Uterus (tissue), 4 donors: ENCODE data around the gene ASMTL. TPM values are rescaled to one million over a fixed set of nuclear protein-coding genes. Genes with fewer than 3 reads are reported as not detected.

Experiments
- DNase-seq, 2 donors: peaks; one replicate each; pipeline ENCODE4 v3.0.0-alpha.2; 2019 to 2020
- H3K27ac ChIP-seq, 2 donors: fragments of 200-600 bp; sonication (generic); 1 replicate in 1 of 2; 2 replicates in 1 of 2; pipeline ENCODE4 v1.5.1; 2016 to 2018
- H3K27me3 ChIP-seq, 2 donors: fragments of 200-600 bp; sonication (generic); one replicate each; pipeline ENCODE4 v1.5.1; 2018 to 2019; ENCODE audit warnings: control low read depth in 1 of 2
- H3K36me3 ChIP-seq, 2 donors: fragments of 200-600 bp; sonication (generic); one replicate each; pipeline ENCODE4 v1.5.1; 2019; ENCODE audit warnings: control low read depth in 1 of 2
- H3K4me1 ChIP-seq, 2 donors: fragments of 200-600 bp; sonication (generic); one replicate each; pipeline ENCODE4 v1.5.1; 2018 to 2019; ENCODE audit warnings: control low read depth in 1 of 2
- H3K4me3 ChIP-seq, 2 donors: fragments of 200-600 bp; sonication (generic); 1 replicate in 1 of 2; 2 replicates in 1 of 2; pipeline ENCODE4 v1.5.1; 2018 to 2019; ENCODE audit warnings: mild to moderate bottlenecking in 1 of 2
- H3K9me3 ChIP-seq, 2 donors: fragments of 200-600 bp; sonication (generic); one replicate each; pipeline ENCODE4 v1.5.1; 2019; ENCODE audit warnings: control low read depth in 1 of 2
- CTCF ChIP-seq, 4 experiments: fragments of 200-600 bp in 2 of 4; fragments of 450-650 bp in 2 of 4; sonication (generic) in 2 of 4; IDR thresholded peaks; one replicate each; pipeline ENCODE4 v1.5.1; 2016 to 2019; ENCODE audit warnings: antibody characterized with exemption in 4 of 4, mild to moderate bottlenecking in 2 of 4, moderate library complexity in 1 of 4
- POLR2A ChIP-seq, 2 donors: fragments of 450-650 bp; IDR thresholded peaks; one replicate each; pipeline ENCODE4 v1.6.1; 2016; ENCODE audit warnings: antibody characterized with exemption in 2 of 2, mild to moderate bottlenecking in 1 of 2, moderate library complexity in 1 of 2
- intact Hi-C: fragments of 100-400 bp; cut with DNase I; formaldehyde crosslinking; loops from one replicate; pipeline ENCODE4 v1.15.1; 2023; ENCODE audit warnings: low total_unique reads
- total RNA-seq, 4 donors: library from RNA; depleted of rRNA in 3 of 4; stranded (reverse); fragments of >200 nt in 3 of 4; gene quantifications; one replicate each; pipeline versions ENCODE4 v1.1.0 to v1.2.4, GENCODE V29; 2014 to 2023
- donor health status: DM: yes; HTN: yes; CAD: no.

ASMTL gene
- total RNA-seq, 4 donors from 2014 or later: 6.4 to 43.5 (median 11.1) TPM

- no peak for DNase-seq
- no peaks in the 10 kb centered on the region for H3K4me1 ChIP-seq
- H3K9me3 ChIP-seq: peaks cover 0 to 8% of the 10 kb centered on the region in 2 donors
- no peaks in the 10 kb centered on the region for H3K27me3 ChIP-seq
- H3K36me3 ChIP-seq: no peaks in the 10 kb centered on the region
- TF ChIP-seq POLR2A (IDR thresholded peaks at IDR 0.05) (no peak), CTCF (IDR thresholded peaks at IDR 0.05) (no peak)
- intact Hi-C loops: no loop called here
- H3K4me3 ChIP-seq: no peak overlapping the region
- H3K27ac ChIP-seq: no peak overlapping the region
These were observed 97.3 kb downstream of the ASMTL start for GRCh38 chrX:1355131-1356046.

GRCh38 chrX:1354036-1355019 is 98.4 kb downstream of the ASMTL start:
- DNase-seq: no peak
- Histone ChIP-seq H3K4me1 (no peaks in the 10 kb centered on the region), H3K27ac (no peak overlapping the region), H3K36me3 (no peaks in the 10 kb centered on the region), H3K9me3 (peaks cover 0 to 8% of the 10 kb centered on the region in 2 donors), H3K4me3 (no peak overlapping the region), H3K27me3 (no peaks in the 10 kb centered on the region)
- TF ChIP-seq CTCF (IDR thresholded peaks at IDR 0.05) (no peak), POLR2A (IDR thresholded peaks at IDR 0.05) (no peak)
- intact Hi-C loops: no loop called here

Other genes with a start within 250 kb of the ASMTL start
- gene CRLF2, start 240.3 kb downstream of the ASMTL start, total RNA-seq: not detected
- gene CSF2RA, start 184.1 kb downstream of the ASMTL start, total RNA-seq: 1 to 10 TPM in 2 of 4 donors, under 1 TPM in 1, not detected in 1; 0.59 to 7.0 (median 3.1) TPM
- gene IL3RA, start 116.1 kb downstream of the ASMTL start, total RNA-seq: 10 to 100 TPM in 1 of 4 donors, 1 to 10 TPM in 3; 1.2 to 16.2 (median 8.6) TPM
- gene SLC25A6, start 60.8 kb downstream of the ASMTL start, total RNA-seq: 100 to 1,000 TPM; 140 to 289 (median 207) TPM
- 1 to 10 TPM in 1 of 4 donors, under 1 TPM in 2, not detected in 1; 0.59 to 3.6 (median 0.90) TPM for gene P2RY8, start 84.3 kb upstream of the ASMTL start, total RNA-seq
- 10 to 100 TPM; 21.5 to 52.9 (median 29.6) TPM for gene AKAP17A, start 138.7 kb upstream of the ASMTL start, total RNA-seq
- 1 to 10 TPM in 1 of 4 donors, under 1 TPM in 1, not detected in 2; 0.21 to 2.6 TPM for gene ASMT, start 162.2 kb upstream of the ASMTL start, total RNA-seq